ENCODE measurements around the gene HTR1A. TPM values are rescaled to one million over a fixed set of nuclear protein-coding genes. Genes with fewer than 3 reads are reported as not detected.

HTR1A gene
- total RNA-seq, 1 experiment from 2014 or later: not detected

Other genes with a start within 250 kb of the HTR1A start
- 0.48 and 0.96 TPM in 2 replicates for gene RNF180, start 203.4 kb upstream of the HTR1A start, total RNA-seq (2014; rRNA removed; shearing (Covaris generic))